Gastroesophageal sphincter (tissue), 4 donors: ENCODE measurements around the gene RNU6-8. TPM values are rescaled to one million over a fixed set of nuclear protein-coding genes. Genes with fewer than 3 reads are reported as not detected.

Experiments used
- ATAC-seq: fragments of 150-250 bp; one replicate; pipeline ENCODE4 v1.9.1; 2016; ENCODE audit warnings: mild to moderate bottlenecking, moderate library complexity
- H3K27ac ChIP-seq, 4 donors: fragments of 200-600 bp; sonication (generic) in 3 of 4; 1 replicate in 3 of 4; 2 replicates in 1 of 4; pipeline ENCODE4 v1.5.1; 2016 to 2019
- H3K27me3 ChIP-seq: fragments of 200-600 bp; sonication (generic); one replicate; pipeline ENCODE4 v1.5.1; 2019
- H3K36me3 ChIP-seq, 2 donors: fragments of 200-600 bp; sonication (generic); one replicate each; pipeline ENCODE4 v1.5.1; 2019; ENCODE audit warnings: control low read depth in 1 of 2
- H3K4me1 ChIP-seq, 3 donors: fragments of 200-600 bp; sonication (generic); 1 replicate in 2 of 3; 2 replicates in 1 of 3; pipeline ENCODE4 v1.5.1; 2016 to 2019; ENCODE audit warnings: control low read depth in 2 of 3
- H3K4me3 ChIP-seq, 2 donors: fragments of 200-600 bp; sonication (generic); one replicate each; pipeline ENCODE4 v1.5.1; 2019; ENCODE audit warnings: mild to moderate bottlenecking in 1 of 2, moderate library complexity in 1 of 2
- H3K9me3 ChIP-seq, 3 donors: fragments of 200-600 bp; sonication (generic); one replicate each; pipeline ENCODE4 v1.5.1; 2017 to 2019; ENCODE audit warnings: control low read depth in 2 of 3
- EP300 ChIP-seq: sonication (generic); formaldehyde crosslinking; IDR thresholded peaks from one replicate; pipeline ENCODE4 v1.6.1; 2017; ENCODE audit warnings: antibody characterized with exemption, mild to moderate bottlenecking
- POLR2A ChIP-seq, 2 donors: fragments of 450-650 bp; IDR thresholded peaks; one replicate each; pipeline ENCODE4 v1.6.1; 2017; ENCODE audit warnings: antibody characterized with exemption in 2 of 2, mild to moderate bottlenecking in 2 of 2, moderate library complexity in 1 of 2
- POLR2AphosphoS5 ChIP-seq: sonication (generic); formaldehyde crosslinking; IDR thresholded peaks from one replicate; pipeline ENCODE4 v1.6.1; 2017; ENCODE audit warnings: antibody characterized with exemption
- WGBS, 2 donors: methylation state at CpG; one replicate each; pipeline ENCODE4 v1.1.5; 2018; ENCODE audit warnings: low coverage in 1 of 2; 5-methylcytosine and 5-hydroxymethylcytosine counted together
- total RNA-seq, 4 donors: library from RNA; depleted of rRNA; stranded (reverse); fragments of >200 nt; gene quantifications; one replicate each; pipeline ENCODE4 v1.1.0, GENCODE V29; 2016
- TF ChIP-seq, protein P1 (sequence below), 4 experiments: fragments of 200-600 bp in 2 of 4; fragments of 450-650 bp in 2 of 4; sonication (generic) in 1 of 4; IDR thresholded peaks; one replicate each; pipeline ENCODE4 v1.5.1; 2017 to 2019; ENCODE audit warnings: antibody characterized with exemption in 4 of 4, mild to moderate bottlenecking in 2 of 4, moderate library complexity in 2 of 4

The RNU6-8 gene
- total RNA-seq, 4 donors from 2014 or later: not detected

DNA sequence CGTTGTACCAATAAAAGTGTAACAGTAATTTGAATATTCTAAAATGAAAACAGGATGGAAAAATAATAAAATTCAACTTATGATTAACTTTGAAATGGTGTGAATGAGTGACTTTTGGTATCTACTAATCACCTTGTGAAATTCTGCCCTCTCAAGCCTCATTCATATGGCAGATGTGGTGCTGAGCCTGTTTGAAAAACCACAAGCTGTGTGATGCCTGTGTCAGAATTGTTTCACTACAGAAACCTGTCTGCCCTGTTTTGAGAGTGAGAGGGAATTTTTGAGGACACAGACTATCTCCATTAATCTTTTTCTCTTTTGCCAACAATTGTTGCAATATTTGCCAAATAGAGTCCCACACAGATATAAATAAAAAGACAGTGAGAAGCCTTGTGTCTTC lies 5.2 kb downstream of the RNU6-8 start:
- H3K36me3 ChIP-seq: no peaks in the 10 kb centered on the region
- ATAC-seq: no peak
- no peak overlapping the region for H3K27ac ChIP-seq
- H3K9me3 ChIP-seq: no peaks in the 10 kb centered on the region
- no peaks in the 10 kb centered on the region for H3K27me3 ChIP-seq
- peaks cover 0 to 18% (median 0%) of the 10 kb centered on the region in 3 donors for H3K4me1 ChIP-seq
- H3K4me3 ChIP-seq: no peak overlapping the region
- TF ChIP-seq EP300 (no peak), POLR2AphosphoS5 (no peak), POLR2A (IDR thresholded peaks at IDR 0.05) (no peak)
- TF ChIP-seq, protein P1, sequence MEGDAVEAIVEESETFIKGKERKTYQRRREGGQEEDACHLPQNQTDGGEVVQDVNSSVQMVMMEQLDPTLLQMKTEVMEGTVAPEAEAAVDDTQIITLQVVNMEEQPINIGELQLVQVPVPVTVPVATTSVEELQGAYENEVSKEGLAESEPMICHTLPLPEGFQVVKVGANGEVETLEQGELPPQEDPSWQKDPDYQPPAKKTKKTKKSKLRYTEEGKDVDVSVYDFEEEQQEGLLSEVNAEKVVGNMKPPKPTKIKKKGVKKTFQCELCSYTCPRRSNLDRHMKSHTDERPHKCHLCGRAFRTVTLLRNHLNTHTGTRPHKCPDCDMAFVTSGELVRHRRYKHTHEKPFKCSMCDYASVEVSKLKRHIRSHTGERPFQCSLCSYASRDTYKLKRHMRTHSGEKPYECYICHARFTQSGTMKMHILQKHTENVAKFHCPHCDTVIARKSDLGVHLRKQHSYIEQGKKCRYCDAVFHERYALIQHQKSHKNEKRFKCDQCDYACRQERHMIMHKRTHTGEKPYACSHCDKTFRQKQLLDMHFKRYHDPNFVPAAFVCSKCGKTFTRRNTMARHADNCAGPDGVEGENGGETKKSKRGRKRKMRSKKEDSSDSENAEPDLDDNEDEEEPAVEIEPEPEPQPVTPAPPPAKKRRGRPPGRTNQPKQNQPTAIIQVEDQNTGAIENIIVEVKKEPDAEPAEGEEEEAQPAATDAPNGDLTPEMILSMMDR (IDR thresholded peaks at IDR 0.05): no peak
- WGBS, 2 donors: 29 to 75% methylated on average over 1 of the region's 1 CpG

DNA sequence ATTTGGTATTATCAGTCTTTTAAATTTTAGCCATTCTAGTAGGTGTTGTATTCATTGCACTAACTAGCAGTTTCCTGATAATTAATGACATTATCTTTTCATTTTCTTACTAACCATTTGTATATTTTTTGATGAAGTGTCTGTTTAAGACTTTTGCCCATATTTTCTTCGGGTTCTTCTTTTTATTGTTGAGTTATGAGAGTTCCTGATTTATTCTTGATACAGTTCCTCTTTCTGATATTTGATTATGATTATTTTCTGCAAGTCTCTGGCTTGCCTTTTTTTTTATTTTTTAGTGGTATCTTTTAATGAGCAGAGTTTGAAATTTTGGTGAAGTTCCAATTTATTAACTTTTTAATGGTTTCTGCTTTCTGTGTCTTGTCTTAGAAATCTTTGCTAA lies 7.4 kb downstream of the RNU6-8 start:
- Histone ChIP-seq H3K27me3 (no peaks in the 10 kb centered on the region), H3K4me1 (peaks cover 0 to 3% (median 0%) of the 10 kb centered on the region in 3 donors), H3K36me3 (no peaks in the 10 kb centered on the region), H3K9me3 (no peaks in the 10 kb centered on the region), H3K4me3 (no peak overlapping the region), H3K27ac (no peak overlapping the region)
- no peak for ATAC-seq
- WGBS, 2 donors: 40 to 75% methylated on average over 1 of the region's 1 CpG
- TF ChIP-seq POLR2AphosphoS5 (no peak), POLR2A (IDR thresholded peaks at IDR 0.05) (no peak), EP300 (no peak)
- TF ChIP-seq, protein P1 (IDR thresholded peaks at IDR 0.05): no peak

DNA sequence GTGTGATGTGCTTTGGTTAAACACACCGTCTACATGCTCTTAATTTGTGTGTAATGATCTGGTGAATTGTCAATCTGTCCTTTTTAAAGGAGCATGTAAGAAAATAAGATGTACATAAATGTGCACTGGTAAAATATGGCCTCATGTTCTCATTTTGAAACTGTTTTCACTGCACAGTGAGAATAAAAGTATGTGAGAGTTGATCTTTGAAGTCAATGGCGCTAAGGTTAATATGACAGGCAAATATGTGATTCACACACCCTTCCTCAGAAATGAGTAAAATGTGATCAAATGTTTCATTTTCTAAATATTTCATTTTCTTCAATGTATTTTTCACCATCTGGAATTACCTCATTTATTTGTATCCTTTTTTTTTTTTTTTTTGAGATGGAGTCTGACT lies 9.5 kb downstream of the RNU6-8 start:
- ATAC-seq: no peak
- no peaks in the 10 kb centered on the region for H3K36me3 ChIP-seq
- 82 to 93% methylated on average over 2 of the region's 2 CpGs for WGBS, 2 donors
- H3K27ac ChIP-seq: no peak overlapping the region
- no peak overlapping the region for H3K4me3 ChIP-seq
- H3K9me3 ChIP-seq: no peaks in the 10 kb centered on the region
- no peak for TF ChIP-seq POLR2A (IDR thresholded peaks at IDR 0.05)
- TF ChIP-seq EP300: no peak
- no peaks in the 10 kb centered on the region for H3K4me1 ChIP-seq
- H3K27me3 ChIP-seq: no peaks in the 10 kb centered on the region

DNA sequence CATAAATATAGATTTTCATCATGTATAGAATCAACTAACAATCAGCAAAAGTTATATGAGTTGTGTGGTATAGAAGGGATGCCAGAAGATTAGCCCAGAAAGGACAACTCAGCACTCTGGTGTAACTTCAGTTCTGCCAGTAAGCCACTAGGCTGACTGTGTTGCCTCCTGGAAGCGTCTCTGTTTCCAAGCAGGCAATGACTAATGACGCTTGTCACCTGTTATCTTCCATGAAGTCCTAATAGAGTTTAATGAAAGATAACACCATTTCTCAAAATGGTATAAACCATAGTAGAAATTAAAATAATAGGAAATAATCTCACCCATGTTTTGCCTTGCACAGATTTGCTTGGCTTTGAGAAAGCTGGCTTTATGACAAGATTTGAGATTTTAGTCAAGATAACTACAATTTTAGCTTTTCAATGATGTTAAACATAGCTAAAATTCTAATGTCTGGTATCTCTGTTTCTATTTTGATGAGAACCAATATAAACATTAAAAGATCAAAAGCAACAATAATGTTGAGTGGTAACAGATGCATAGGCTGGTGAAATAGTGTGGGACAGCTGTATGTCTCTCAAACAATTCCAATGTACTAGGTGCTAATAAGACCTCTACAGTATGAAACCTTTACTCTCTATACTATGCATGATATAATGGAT lies 10.2 kb downstream of the RNU6-8 start:
- 65 to 78% methylated on average over 2 of the region's 2 CpGs for WGBS, 2 donors
- H3K4me3 ChIP-seq: no peak overlapping the region
- TF ChIP-seq POLR2A (IDR thresholded peaks at IDR 0.05) (no peak), POLR2AphosphoS5 (no peak), EP300 (no peak)
- TF ChIP-seq, protein P1 (IDR thresholded peaks at IDR 0.05): no peak
- no peaks in the 10 kb centered on the region for H3K36me3 ChIP-seq
- H3K27me3 ChIP-seq: no peaks in the 10 kb centered on the region
- H3K9me3 ChIP-seq: no peaks in the 10 kb centered on the region
- no peaks in the 10 kb centered on the region for H3K4me1 ChIP-seq
- ATAC-seq: no peak
- no peak overlapping the region for H3K27ac ChIP-seq

DNA sequence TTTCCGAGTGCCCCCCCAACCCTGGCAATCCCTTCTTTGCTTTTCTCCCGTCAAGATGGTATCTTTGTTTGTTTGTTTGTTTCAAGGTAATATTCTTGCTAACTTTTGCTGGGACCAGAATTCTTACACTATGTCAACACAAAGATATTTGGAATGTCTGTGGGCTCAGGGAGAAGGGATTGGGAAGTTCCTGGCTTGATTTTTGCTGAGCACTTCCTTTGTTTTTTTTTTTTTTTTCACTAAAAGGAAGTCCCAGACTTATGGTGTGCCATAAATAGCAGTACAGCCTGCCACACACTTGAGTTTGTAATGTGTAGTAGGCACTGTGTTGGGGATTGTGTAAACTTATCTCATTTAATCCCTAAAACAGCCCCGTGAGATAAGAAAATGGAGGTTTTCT lies 12.4 kb downstream of the RNU6-8 start:
- ATAC-seq: no peak
- WGBS, 2 donors: 65 to 69% methylated on average over 3 of the region's 3 CpGs
- Histone ChIP-seq H3K4me1 (no peaks in the 10 kb centered on the region), H3K4me3 (no peak overlapping the region), H3K36me3 (no peaks in the 10 kb centered on the region), H3K27ac (no peak overlapping the region), H3K27me3 (no peaks in the 10 kb centered on the region), H3K9me3 (peaks cover 0 to 1% (median 0%) of the 10 kb centered on the region in 3 donors)
- TF ChIP-seq EP300: no peak
- no peak for TF ChIP-seq POLR2A (IDR thresholded peaks at IDR 0.05)
- TF ChIP-seq, protein P1 (IDR thresholded peaks at IDR 0.05): no peak
- TF ChIP-seq POLR2AphosphoS5: no peak
